ENCODE data around the gene PCMT1. TPM values are rescaled to one million over a fixed set of nuclear protein-coding genes. Genes with fewer than 3 reads are reported as not detected.

The PCMT1 gene
- total and polyA plus RNA-seq, 10 of the 15 experiments (the other 5 are each of a cell fraction or from before 2014, with no cell fraction given): 48.5 to 126 (median 81.2) TPM

DNA sequence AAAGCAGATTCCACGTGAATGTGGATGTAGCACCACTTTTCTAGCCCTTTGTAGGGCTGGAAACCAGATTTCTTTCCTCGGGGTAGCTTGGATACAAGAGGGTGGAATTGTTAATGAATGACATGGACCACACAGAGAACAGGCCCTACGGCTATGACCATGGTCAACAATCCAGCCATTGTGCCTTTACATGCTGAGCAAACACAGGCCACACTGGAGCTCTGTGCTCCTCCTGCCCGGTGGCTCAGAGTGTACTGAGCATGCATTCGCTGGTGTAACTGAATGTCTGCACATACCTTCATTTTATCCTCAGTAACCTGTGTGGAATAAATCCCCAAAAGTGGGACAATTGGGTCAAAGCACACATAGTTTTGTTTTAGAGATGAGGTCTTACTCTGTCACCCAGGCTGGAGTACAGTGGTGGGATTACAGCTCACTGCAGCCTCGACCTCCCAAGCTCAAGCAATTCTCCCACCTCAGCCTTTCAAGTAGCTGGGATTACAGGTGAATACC lies 81.8 kb downstream of the PCMT1 start:
- no TSS peak for BruUV-seq (replicated peaks)
- no peak overlapping the region for H2AFZ ChIP-seq (ENCODE audit: control insufficient read depth, low read depth, low read length)
- CTCF ChIA-PET: interaction anchor here (0.6 to 2.2 kb wide), 5 partner anchors 9 to 106 kb away, joined by 3 to 7 read pairs (median 3); no protein-coding TSS in a partner anchor

DNA sequence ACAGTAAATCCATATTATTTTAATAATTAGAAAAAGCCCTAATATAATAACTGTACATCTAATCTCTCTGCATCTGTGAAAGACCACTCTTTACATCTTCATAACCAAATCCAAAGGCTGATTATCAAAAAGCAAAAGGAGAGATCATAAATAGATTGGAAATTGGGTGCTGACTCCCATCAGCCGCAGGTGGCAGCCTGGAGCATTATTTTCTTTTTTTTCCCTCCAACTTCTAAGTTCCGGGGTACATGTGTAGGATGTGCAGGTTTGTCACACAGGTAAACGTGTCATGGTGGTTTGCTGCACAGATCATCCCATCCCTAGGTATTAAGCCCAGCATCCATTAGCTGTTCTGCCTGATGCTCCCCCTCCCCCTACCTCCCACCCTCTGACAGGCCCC lies 84.1 kb downstream of the PCMT1 start:
- FAIRE-seq (no peak), ATAC-seq (no peak), DNase-seq (ENCODE audit: low read depth, low spot score) (no peak)
- H3K27ac ChIP-seq (ENCODE audit: control insufficient read depth, insufficient read depth): no peak overlapping the region
- no peak overlapping the region for H3K4me2 ChIP-seq (ENCODE audit: control insufficient read depth, insufficient read depth)
- ChIA-PET RAD21 (ENCODE audit: unreplicated experiment) (no interaction called here), SMC1A (ENCODE audit: uncharacterized antibody, unreplicated experiment) (no interaction called here), CTCF (interaction anchor here (1.0 to 3.8 kb wide), 7 partner anchors 11 to 115 kb away, joined by 3 to 18 read pairs (median 11); partner anchors contain the start of gene LATS1), POLR2A (no interaction called here)
- H3K79me2 ChIP-seq (ENCODE audit: control insufficient read depth, insufficient read depth, low read length): no peaks in the 10 kb centered on the region
- H3K36me3 ChIP-seq (ENCODE audit: control insufficient read depth in 2 of 2, insufficient read depth in 2 of 2, low read length in 1 of 2): no peaks in the 10 kb centered on the region
- in situ Hi-C loops (cut with MboI): loop anchor here (5.0 kb wide), 1 partner anchor 94 kb away; no protein-coding TSS in a partner anchor
- H3K27me3 ChIP-seq (replicated peaks in 1 of 2; ENCODE audit: control insufficient read depth in 2 of 2, insufficient read depth in 2 of 2, low read length in 1 of 2): no peaks in the 10 kb centered on the region; a peak in 1 of 4 replicates
- no peaks in the 10 kb centered on the region for H4K20me1 ChIP-seq (ENCODE audit: control insufficient read depth, insufficient read depth)
- BruUV-seq (replicated peaks): no TSS peak
- 45% methylated on average over 3 of the region's 3 CpGs for WGBS (ENCODE audit: insufficient coverage, insufficient replicate concordance, low lambda C conversion rate, missing lambda C conversion rate)
- no peak overlapping the region for H2AFZ ChIP-seq (ENCODE audit: control insufficient read depth, low read depth, low read length)
- intact Hi-C loops (cut with micrococcal nuclease; ENCODE audit: unreplicated experiment): loop anchor here (1.0 to 5.0 kb wide), 4 partner anchors 32 to 184 kb away; no protein-coding TSS in a partner anchor
- H3K4me1 ChIP-seq (ENCODE audit: control insufficient read depth, insufficient read depth, low read length): no peaks in the 10 kb centered on the region
- no peaks in the 10 kb centered on the region for H3K9me3 ChIP-seq (replicated peaks; ENCODE audit: control insufficient read depth, insufficient read depth, low read length)
- no peak overlapping the region for H3K9ac ChIP-seq (ENCODE audit: control insufficient read depth, insufficient read depth, low read length)
- TF ChIP-seq, protein P1, sequence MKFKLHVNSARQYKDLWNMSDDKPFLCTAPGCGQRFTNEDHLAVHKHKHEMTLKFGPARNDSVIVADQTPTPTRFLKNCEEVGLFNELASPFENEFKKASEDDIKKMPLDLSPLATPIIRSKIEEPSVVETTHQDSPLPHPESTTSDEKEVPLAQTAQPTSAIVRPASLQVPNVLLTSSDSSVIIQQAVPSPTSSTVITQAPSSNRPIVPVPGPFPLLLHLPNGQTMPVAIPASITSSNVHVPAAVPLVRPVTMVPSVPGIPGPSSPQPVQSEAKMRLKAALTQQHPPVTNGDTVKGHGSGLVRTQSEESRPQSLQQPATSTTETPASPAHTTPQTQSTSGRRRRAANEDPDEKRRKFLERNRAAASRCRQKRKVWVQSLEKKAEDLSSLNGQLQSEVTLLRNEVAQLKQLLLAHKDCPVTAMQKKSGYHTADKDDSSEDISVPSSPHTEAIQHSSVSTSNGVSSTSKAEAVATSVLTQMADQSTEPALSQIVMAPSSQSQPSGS (IDR thresholded peaks at IDR 0.05; ENCODE audit: low read length): no peak
- no peak for TF ChIP-seq TBL1XR1 (IDR thresholded peaks at IDR 0.05; ENCODE audit: low read depth, low read length)
- no peak for TF ChIP-seq HCFC1 (IDR thresholded peaks at IDR 0.05; ENCODE audit: low read length)
- TF ChIP-seq HDGF (IDR thresholded peaks at IDR 0.05): no peak
- no peak for TF ChIP-seq SMARCA5 (IDR thresholded peaks at IDR 0.05)
- no peak for TF ChIP-seq TCF7 (IDR thresholded peaks at IDR 0.05; ENCODE audit: borderline replicate concordance)
- TF ChIP-seq, protein P2, sequence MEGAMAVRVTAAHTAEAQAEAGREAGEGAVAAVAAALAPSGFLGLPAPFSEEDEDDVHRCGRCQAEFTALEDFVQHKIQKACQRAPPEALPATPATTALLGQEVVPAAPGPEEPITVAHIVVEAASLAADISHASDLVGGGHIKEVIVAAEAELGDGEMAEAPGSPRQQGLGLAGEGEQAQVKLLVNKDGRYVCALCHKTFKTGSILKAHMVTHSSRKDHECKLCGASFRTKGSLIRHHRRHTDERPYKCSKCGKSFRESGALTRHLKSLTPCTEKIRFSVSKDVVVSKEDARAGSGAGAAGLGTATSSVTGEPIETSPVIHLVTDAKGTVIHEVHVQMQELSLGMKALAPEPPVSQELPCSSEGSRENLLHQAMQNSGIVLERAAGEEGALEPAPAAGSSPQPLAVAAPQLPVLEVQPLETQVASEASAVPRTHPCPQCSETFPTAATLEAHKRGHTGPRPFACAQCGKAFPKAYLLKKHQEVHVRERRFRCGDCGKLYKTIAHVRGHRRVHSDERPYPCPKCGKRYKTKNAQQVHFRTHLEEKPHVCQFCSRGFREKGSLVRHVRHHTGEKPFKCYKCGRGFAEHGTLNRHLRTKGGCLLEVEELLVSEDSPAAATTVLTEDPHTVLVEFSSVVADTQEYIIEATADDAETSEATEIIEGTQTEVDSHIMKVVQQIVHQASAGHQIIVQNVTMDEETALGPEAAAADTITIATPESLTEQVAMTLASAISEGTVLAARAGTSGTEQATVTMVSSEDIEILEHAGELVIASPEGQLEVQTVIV (IDR thresholded peaks at IDR 0.05; ENCODE audit: borderline replicate concordance, partially characterized antibody): no peak
- no peak for TF ChIP-seq CHD4 (IDR thresholded peaks at IDR 0.05)
- TF ChIP-seq STAT3 (IDR thresholded peaks at IDR 0.05; ENCODE audit: low read depth, low read length): no peak
- no peak for TF ChIP-seq SMAD5 (IDR thresholded peaks at IDR 0.05; ENCODE audit: low read depth)
- TF ChIP-seq YBX1 (IDR thresholded peaks at IDR 0.05): no peak
- TF ChIP-seq KAT2A (conservative IDR thresholded peaks at IDR 0.05; ENCODE audit: control insufficient read depth, low read depth, low read length): no peak
- H3K4me3 ChIP-seq: no peak overlapping the region

More for the DNA sequence above, 81.8 kb downstream of the PCMT1 start:
- H3K27ac ChIP-seq (ENCODE audit: control insufficient read depth, insufficient read depth): no peak overlapping the region
- no peaks in the 10 kb centered on the region for H4K20me1 ChIP-seq (ENCODE audit: control insufficient read depth, insufficient read depth)
- no peaks in the 10 kb centered on the region for H3K9me3 ChIP-seq (replicated peaks; ENCODE audit: control insufficient read depth, insufficient read depth, low read length)
- H3K4me3 ChIP-seq: no peak overlapping the region
- no peaks in the 10 kb centered on the region for H3K36me3 ChIP-seq (ENCODE audit: control insufficient read depth in 2 of 2, insufficient read depth in 2 of 2, low read length in 1 of 2)
- no peak overlapping the region for H3K4me2 ChIP-seq (ENCODE audit: control insufficient read depth, insufficient read depth)
- RAD21 ChIA-PET (ENCODE audit: unreplicated experiment): interaction anchor here (0.6 kb wide), 1 partner anchor 31 kb away, joined by 3 read pairs; no protein-coding TSS in a partner anchor
- TF ChIP-seq KAT2A (conservative IDR thresholded peaks at IDR 0.05; ENCODE audit: control insufficient read depth, low read depth, low read length) (no peak), CREB1 (IDR thresholded peaks at IDR 0.05; ENCODE audit: low read depth) (no peak), CBX3 (IDR thresholded peaks at IDR 0.05; ENCODE audit: borderline replicate concordance, low read depth) (no peak), WRNIP1 (IDR thresholded peaks at IDR 0.05; ENCODE audit: borderline replicate concordance, low read depth, low read length) (no peak), SMAD1 (IDR thresholded peaks at IDR 0.05; ENCODE audit: low read depth, partially characterized antibody) (no peak), ZNF622 (IDR thresholded peaks at IDR 0.05) (no peak), PAX5 (IDR thresholded peaks at IDR 0.05; ENCODE audit: borderline replicate concordance, low read depth, low read length) (no peak)
- no peak for ATAC-seq
- no peak for FAIRE-seq
- no peak for DNase-seq (ENCODE audit: low read depth, low spot score)
- H3K27me3 ChIP-seq (replicated peaks in 1 of 2; ENCODE audit: control insufficient read depth in 2 of 2, insufficient read depth in 2 of 2, low read length in 1 of 2): no peaks in the 10 kb centered on the region; a peak in 1 of 4 replicates
- no peaks in the 10 kb centered on the region for H3K79me2 ChIP-seq (ENCODE audit: control insufficient read depth, insufficient read depth, low read length)
- POLR2A ChIA-PET: interaction anchor here (0.6 kb wide), 1 partner anchor 69 kb away, joined by 4 read pairs; no protein-coding TSS in a partner anchor
- intact Hi-C loops (cut with micrococcal nuclease; ENCODE audit: unreplicated experiment): loop anchor here (5.0 kb wide), 1 partner anchor 109 kb away; no protein-coding TSS in a partner anchor
- SMC1A ChIA-PET (ENCODE audit: uncharacterized antibody, unreplicated experiment): interaction anchor here (0.6 to 1.1 kb wide), 2 partner anchors 9 to 15 kb away, joined by 4 to 5 read pairs; no protein-coding TSS in a partner anchor
- H3K9ac ChIP-seq (ENCODE audit: control insufficient read depth, insufficient read depth, low read length): no peak overlapping the region
- in situ Hi-C loops (cut with MboI): loop anchor here (5.0 kb wide), 1 partner anchor 96 kb away; no protein-coding TSS in a partner anchor
- H3K4me1 ChIP-seq (ENCODE audit: control insufficient read depth, insufficient read depth, low read length): no peaks in the 10 kb centered on the region
- WGBS (ENCODE audit: insufficient coverage, insufficient replicate concordance, low lambda C conversion rate, missing lambda C conversion rate): 39% methylated on average over 6 of the region's 6 CpGs
